OCI-LY7 (cell line): Measurements from ENCODE around the gene LANCL1. TPM values are rescaled to one million over a fixed set of nuclear protein-coding genes. Genes with fewer than 3 reads are reported as not detected.

Experiments used
- BruUV-seq: library from RNA; stranded (reverse); fragments of 400-500 nt; replicated peaks from 2 replicates; lab custom pipeline; 2021; lab: Mats Ljungman, UMichigan
- CTCF ChIA-PET: fragments of 300-600 bp; sonication (Branson Sonifier 250); formaldehyde crosslinking; loops from one replicate; lab custom pipeline; 2022; ENCODE audit warnings: antibody characterized with exemption; ENCODE audit not compliant: unreplicated experiment; lab: Charles Lee
- POLR2A ChIA-PET: fragments of 300-600 bp; sonication (Branson Sonifier 250); formaldehyde crosslinking; loops from one replicate; lab custom pipeline; 2022; ENCODE audit warnings: antibody characterized with exemption; lab: Charles Lee
- DNase-seq: peaks from one replicate; pipeline ENCODE4 v3.0.0-alpha.2; 2015; ENCODE audit warnings: low spot score
- H2AFZ ChIP-seq: fragments of 200-600 bp; sonication (generic), shearing (Covaris generic); 2 replicates; pipeline ENCODE4 v1.6.1; 2014; ENCODE audit warnings: mild to moderate bottlenecking, antibody characterized with exemption, low read length, moderate library complexity
- H3K27ac ChIP-seq: fragments of 200-600 bp; sonication (generic); 2 replicates; pipeline ENCODE4 v1.5.1; 2014; ENCODE audit warnings: mixed run types, low read depth, mild to moderate bottlenecking, moderate library complexity, low read length, inconsistent platforms; ENCODE audit not compliant: poor library complexity, severe bottlenecking
- H3K36me3 ChIP-seq: fragments of 200-600 bp; sonication (generic); 2 replicates; pipeline ENCODE4 v1.6.1; 2014; ENCODE audit warnings: mild to moderate bottlenecking, antibody characterized with exemption, low read length, moderate library complexity, mixed read lengths; ENCODE audit not compliant: insufficient read depth
- H3K4me1 ChIP-seq: fragments of 200-600 bp; sonication (generic); 2 replicates; pipeline ENCODE4 v1.5.1; 2014; ENCODE audit warnings: mild to moderate bottlenecking, low read length; ENCODE audit not compliant: insufficient read depth, poor library complexity, severe bottlenecking
- H3K4me2 ChIP-seq: fragments of 200-600 bp; sonication (generic); 2 replicates; pipeline ENCODE4 v1.6.1; 2014; ENCODE audit warnings: mild to moderate bottlenecking, low read length
- H3K4me3 ChIP-seq: fragments of 200-600 bp; sonication (generic); 2 replicates; pipeline ENCODE4 v1.5.1; 2014; ENCODE audit warnings: mild to moderate bottlenecking, low read depth, low read length; ENCODE audit not compliant: poor library complexity, severe bottlenecking
- H3K79me2 ChIP-seq: fragments of 200-600 bp; sonication (generic); 2 replicates; pipeline ENCODE4 v1.6.1; 2016; ENCODE audit warnings: low read depth, mild to moderate bottlenecking, low read length, moderate library complexity, mixed read lengths; ENCODE audit not compliant: insufficient read depth
- H3K9me2 ChIP-seq: fragments of 200-600 bp; sonication (generic); 2 replicates; pipeline ENCODE4 v1.6.1; 2016; ENCODE audit warnings: mild to moderate bottlenecking, low read length, mixed read lengths; ENCODE audit not compliant: insufficient read depth
- H3K9me3 ChIP-seq: fragments of 200-600 bp; sonication (generic); 2 replicates; pipeline ENCODE4 v1.6.1; 2014; ENCODE audit warnings: mild to moderate bottlenecking, mixed run types, low read length, mixed read lengths
- H4K20me1 ChIP-seq: fragments of 200-600 bp; sonication (generic); 2 replicates; pipeline ENCODE4 v1.6.1; 2014; ENCODE audit warnings: mild to moderate bottlenecking, antibody characterized with exemption, low read length, moderate library complexity, mixed read lengths; ENCODE audit not compliant: insufficient read depth
- CTCF ChIP-seq: fragments of 200-600 bp; sonication (generic); conservative IDR thresholded peaks from 2 replicates; pipeline ENCODE4 v1.5.1; 2014; ENCODE audit warnings: mild to moderate bottlenecking, antibody characterized with exemption, low read length, moderate library complexity, mixed read lengths
- EZH2phosphoT487 ChIP-seq: fragments of 200-600 bp; sonication (generic); IDR thresholded peaks from 2 replicates; pipeline ENCODE4 v1.6.1; 2018; ENCODE audit warnings: low read depth, borderline replicate concordance, mild to moderate bottlenecking, mixed run types, antibody characterized with exemption, low read length, moderate library complexity, mixed read lengths
- intact Hi-C: fragments of 100-400 bp; cut with micrococcal nuclease; formaldehyde crosslinking; loops from one replicate; pipeline ENCODE4 v1.10.0; 2022; ENCODE audit not compliant: unreplicated experiment
- total RNA-seq, 2 experiments: library from RNA; depleted of rRNA in 1 of 2; stranded (reverse); fragments of >200 nt in 1 of 2; shearing (Covaris generic) in 1 of 2; gene quantifications; 2 replicates each; pipeline ENCODE4 v1.2.3, GENCODE V29; 2014 to 2022

LANCL1 gene
- total RNA-seq, 2 experiments from 2014 or later: 22.5 to 55.2 TPM

GRCh38 chr2:210517264-210517663, 40.7 kb upstream of the LANCL1 start:
- no peaks in the 10 kb centered on the region for H3K79me2 ChIP-seq
- H3K4me3 ChIP-seq: no peak overlapping the region
- H3K36me3 ChIP-seq: no peaks in the 10 kb centered on the region
- H3K27ac ChIP-seq: no peak overlapping the region
- H3K4me1 ChIP-seq: no peaks in the 10 kb centered on the region
- ChIA-PET CTCF (no interaction called here), POLR2A (no interaction called here)
- no peaks in the 10 kb centered on the region for H3K9me3 ChIP-seq
- intact Hi-C loops: no loop called here
- H2AFZ ChIP-seq: no peak overlapping the region
- H3K9me2 ChIP-seq: no peaks in the 10 kb centered on the region
- DNase-seq: no peak
- H4K20me1 ChIP-seq: no peaks in the 10 kb centered on the region
- no TSS peak for BruUV-seq
- no peak overlapping the region for H3K4me2 ChIP-seq
- no peak for TF ChIP-seq EZH2phosphoT487
- TF ChIP-seq CTCF: no peak

GRCh38 chr2:210515911-210516310, 39.4 kb upstream of the LANCL1 start:
- Histone ChIP-seq H4K20me1 (no peaks in the 10 kb centered on the region), H3K36me3 (no peaks in the 10 kb centered on the region), H3K9me2 (no peaks in the 10 kb centered on the region), H3K4me3 (no peak overlapping the region), H3K27ac (no peak overlapping the region), H3K4me1 (no peaks in the 10 kb centered on the region), H3K79me2 (no peaks in the 10 kb centered on the region), H3K4me2 (no peak overlapping the region), H3K9me3 (no peaks in the 10 kb centered on the region), H2AFZ (no peak overlapping the region)
- no peak for DNase-seq
- POLR2A ChIA-PET: interaction anchor here (1.1 kb wide), 1 partner anchor 12 kb away, joined by 3 read pairs; no protein-coding TSS in a partner anchor
- intact Hi-C loops: no loop called here
- CTCF ChIA-PET: no interaction called here
- no TSS peak for BruUV-seq
- TF ChIP-seq CTCF (no peak), EZH2phosphoT487 (no peak)

- Histone ChIP-seq H3K4me1 (no peaks in the 10 kb centered on the region), H3K4me3 (no peak overlapping the region), H3K27ac (no peak overlapping the region), H4K20me1 (no peaks in the 10 kb centered on the region), H3K79me2 (no peaks in the 10 kb centered on the region), H3K4me2 (no peak overlapping the region), H3K9me2 (no peaks in the 10 kb centered on the region), H2AFZ (no peak overlapping the region; the same call in 1 of the 2 replicates), H3K9me3 (no peaks in the 10 kb centered on the region), H3K36me3 (no peaks in the 10 kb centered on the region)
- DNase-seq: no peak
- TF ChIP-seq CTCF (no peak), EZH2phosphoT487 (no peak)
- POLR2A ChIA-PET: interaction anchor here (0.5 to 1.4 kb wide), 5 partner anchors 12 to 379 kb away, joined by 3 to 8 read pairs (median 3); no protein-coding TSS in a partner anchor
- no TSS peak for BruUV-seq
- CTCF ChIA-PET: no interaction called here
- intact Hi-C loops: no loop called here
Observed at GRCh38 chr2:210503725-210504191, 27.2 kb upstream of the LANCL1 start.
